ENCODE results near the gene FAM131A.

FAM131A gene

DNA sequence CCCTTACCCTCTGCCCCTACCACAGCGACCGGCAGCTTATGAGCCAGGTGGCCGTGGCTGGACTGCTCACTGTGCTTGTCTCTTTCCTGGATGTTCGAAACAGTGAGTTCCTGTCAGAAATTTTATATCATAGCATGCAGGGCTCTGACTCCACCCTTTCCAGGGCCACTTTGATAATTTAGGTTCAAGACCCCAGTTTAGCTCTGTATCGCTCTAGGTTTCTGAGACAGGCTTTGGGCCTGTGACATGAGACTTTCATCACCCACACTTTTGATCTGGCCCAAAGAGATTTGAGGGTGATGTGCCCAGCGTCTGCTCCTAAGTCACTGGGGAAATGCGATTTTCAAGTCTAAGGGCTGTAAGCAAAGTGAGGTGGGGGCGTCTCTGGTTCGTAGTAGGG, 29.5 kb upstream of the FAM131A start:
- Histone ChIP-seq H3K27me3 (replicated peaks in 2 of 5; ENCODE audit: control insufficient read depth in 4 of 5, insufficient read depth in 5 of 5, low read length in 4 of 5) (no peaks in the 10 kb centered on the region), H3K27ac (ENCODE audit: insufficient read depth in 1 of 2, low read depth in 1 of 2, low read length in 2 of 2, poor library complexity in 1 of 2, severe bottlenecking in 2 of 2) (no peak overlapping the region), H3K4me1 (ENCODE audit: control extremely low read depth in 1 of 4, control insufficient read depth in 4 of 4, insufficient read depth in 4 of 4, low read length in 3 of 4) (no peaks in the 10 kb centered on the region), H3K4me3 (ENCODE audit: control insufficient read depth in 1 of 7, extremely low read depth in 1 of 7, insufficient read depth in 4 of 7, low read depth in 2 of 7, low read length in 6 of 7) (no peak overlapping the region), H3K36me3 (ENCODE audit: control insufficient read depth in 4 of 4, insufficient read depth in 4 of 4, low read length in 3 of 4) (peaks cover 28 to 58% (median 46%) of the 10 kb centered on the region in 4 experiments), H3K9me3 (ENCODE audit: control extremely low read depth in 1 of 5, control insufficient read depth in 4 of 5, insufficient read depth in 2 of 5, low read depth in 1 of 5, low read length in 4 of 5) (no peaks in the 10 kb centered on the region)
- ChIA-PET CTCF (interaction anchor here (0.7 to 2.4 kb wide), 2 partner anchors 38 to 46 kb away, joined by 3 to 9 read pairs; no protein-coding TSS in a partner anchor), POLR2A (no interaction called here)
- WGBS (ENCODE audit: insufficient coverage): 99% methylated on average over 8 of the region's 9 CpGs
- DNase-seq: no peak

DNA sequence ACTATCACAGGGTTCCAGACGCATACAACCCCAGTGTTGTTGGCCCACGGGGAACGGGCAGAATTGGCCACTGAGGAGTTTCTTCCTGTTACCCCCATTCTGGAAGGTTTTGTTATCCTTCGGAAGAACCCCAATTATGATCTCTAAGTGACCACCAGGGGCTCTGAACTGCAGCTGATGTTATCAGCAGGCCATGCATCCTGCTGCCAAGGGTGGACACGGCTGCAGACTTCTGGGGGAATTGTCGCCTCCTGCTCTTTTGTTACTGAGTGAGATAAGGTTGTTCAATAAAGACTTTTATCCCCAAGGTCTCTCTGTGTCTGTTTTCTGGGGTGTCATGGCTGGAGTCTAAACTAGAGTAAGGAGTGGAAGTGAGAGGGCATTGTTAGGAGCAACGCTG, 28.7 kb upstream of the FAM131A start:
- 100% methylated on average over 2 of the region's 7 CpGs for WGBS (ENCODE audit: insufficient coverage)
- ChIA-PET CTCF (no interaction called here), POLR2A (no interaction called here)

GRCh38 chr3:184311633-184312032, 25.8 kb upstream of the FAM131A start:
- peaks cover 15 to 34% (median 24%) of the 10 kb centered on the region in 4 experiments for H3K36me3 ChIP-seq (ENCODE audit: control insufficient read depth in 4 of 4, insufficient read depth in 4 of 4, low read length in 3 of 4)
- CTCF ChIA-PET: interaction anchor here (1.3 to 1.9 kb wide), 5 partner anchors 9 to 25 kb away, joined by 3 to 9 read pairs (median 5); no protein-coding TSS in a partner anchor

More for the DNA sequence above, 28.7 kb upstream of the FAM131A start:
- Histone ChIP-seq H3K4me1 (ENCODE audit: control extremely low read depth in 1 of 4, control insufficient read depth in 4 of 4, insufficient read depth in 4 of 4, low read length in 3 of 4) (no peaks in the 10 kb centered on the region), H3K36me3 (ENCODE audit: control insufficient read depth in 4 of 4, insufficient read depth in 4 of 4, low read length in 3 of 4) (peaks cover 25 to 50% (median 40%) of the 10 kb centered on the region in 4 experiments), H3K27ac (ENCODE audit: insufficient read depth in 1 of 2, low read depth in 1 of 2, low read length in 2 of 2, poor library complexity in 1 of 2, severe bottlenecking in 2 of 2) (peak overlapping the region in 1 of 2 experiments; percentile 43), H3K27me3 (replicated peaks in 2 of 5; ENCODE audit: control insufficient read depth in 4 of 5, insufficient read depth in 5 of 5, low read length in 4 of 5) (no peaks in the 10 kb centered on the region), H3K9me3 (ENCODE audit: control extremely low read depth in 1 of 5, control insufficient read depth in 4 of 5, insufficient read depth in 2 of 5, low read depth in 1 of 5, low read length in 4 of 5) (no peaks in the 10 kb centered on the region), H3K4me3 (ENCODE audit: control insufficient read depth in 1 of 7, extremely low read depth in 1 of 7, insufficient read depth in 4 of 7, low read depth in 2 of 7, low read length in 6 of 7) (no peak overlapping the region)
- DNase-seq: no peak

DNA sequence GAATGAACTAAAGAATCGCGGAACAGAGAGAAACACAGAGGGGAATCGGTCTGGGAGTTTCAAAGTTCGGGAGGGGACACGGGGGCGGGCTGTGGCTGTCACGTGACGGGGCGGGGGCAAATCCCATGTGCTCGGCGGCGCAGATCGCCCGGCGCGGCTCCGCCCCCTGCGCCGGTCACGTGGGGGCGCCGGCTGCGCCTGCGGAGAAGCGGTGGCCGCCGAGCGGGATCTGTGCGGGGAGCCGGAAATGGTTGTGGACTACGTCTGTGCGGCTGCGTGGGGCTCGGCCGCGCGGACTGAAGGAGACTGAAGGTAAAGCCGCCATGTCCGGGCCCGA, 23.1 kb upstream of the FAM131A start, which contains the start of gene EIF4G1:
Gene EIF4G1 (plus strand): TSS at position 244 of the 337 bp plus-strand sequence. CDS start 1,191 bp downstream, outside the sequence.
- WGBS (ENCODE audit: insufficient coverage): 0% methylated on average over 17 of the region's 40 CpGs

More at GRCh38 chr3:184311633-184312032, 25.8 kb upstream of the FAM131A start:
- no peak for DNase-seq
- no peak overlapping the region for H3K4me3 ChIP-seq (ENCODE audit: control insufficient read depth in 1 of 7, extremely low read depth in 1 of 7, insufficient read depth in 4 of 7, low read depth in 2 of 7, low read length in 6 of 7)
- no peaks in the 10 kb centered on the region for H3K9me3 ChIP-seq (ENCODE audit: control extremely low read depth in 1 of 5, control insufficient read depth in 4 of 5, insufficient read depth in 2 of 5, low read depth in 1 of 5, low read length in 4 of 5)
- H3K27ac ChIP-seq (ENCODE audit: insufficient read depth in 1 of 2, low read depth in 1 of 2, low read length in 2 of 2, poor library complexity in 1 of 2, severe bottlenecking in 2 of 2): no peak overlapping the region
- H3K27me3 ChIP-seq (replicated peaks in 2 of 5; ENCODE audit: control insufficient read depth in 4 of 5, insufficient read depth in 5 of 5, low read length in 4 of 5): no peaks in the 10 kb centered on the region
- POLR2A ChIA-PET: no interaction called here
- peaks cover 0 to 20% (median 15%) of the 10 kb centered on the region in 4 experiments for H3K4me1 ChIP-seq (ENCODE audit: control extremely low read depth in 1 of 4, control insufficient read depth in 4 of 4, insufficient read depth in 4 of 4, low read length in 3 of 4)

GRCh38 chr3:184314700-184315542, 22.5 kb upstream of the FAM131A start:
- Histone ChIP-seq H3K36me3 (ENCODE audit: control insufficient read depth in 4 of 4, insufficient read depth in 4 of 4, low read length in 3 of 4) (peaks cover 0 to 33% (median 15%) of the 10 kb centered on the region in 4 experiments), H3K9me3 (ENCODE audit: control extremely low read depth in 1 of 5, control insufficient read depth in 4 of 5, insufficient read depth in 2 of 5, low read depth in 1 of 5, low read length in 4 of 5) (no peaks in the 10 kb centered on the region), H3K27ac (ENCODE audit: insufficient read depth in 1 of 2, low read depth in 1 of 2, low read length in 2 of 2, poor library complexity in 1 of 2, severe bottlenecking in 2 of 2) (peak overlapping the region; percentile 86 to 95), H3K4me1 (ENCODE audit: control extremely low read depth in 1 of 4, control insufficient read depth in 4 of 4, insufficient read depth in 4 of 4, low read length in 3 of 4) (peaks cover 0 to 45% (median 35%) of the 10 kb centered on the region in 4 experiments), H3K27me3 (replicated peaks in 2 of 5; ENCODE audit: control insufficient read depth in 4 of 5, insufficient read depth in 5 of 5, low read length in 4 of 5) (no peaks in the 10 kb centered on the region), H3K4me3 (ENCODE audit: control insufficient read depth in 1 of 7, extremely low read depth in 1 of 7, insufficient read depth in 4 of 7, low read depth in 2 of 7, low read length in 6 of 7) (peak overlapping the region; percentile 35 to 85 (median 70))
- peak; percentile 74 to 92 (median 88) for DNase-seq
- ChIA-PET CTCF (interaction anchor here (1.0 to 2.7 kb wide), 4 partner anchors 9 to 39 kb away, joined by 3 to 13 read pairs (median 5); partner anchors contain the start of gene FAM131A), POLR2A (interaction anchor here (1.4 kb wide), 1 partner anchor 14 kb away, joined by 3 read pairs; no protein-coding TSS in a partner anchor)
- 0% methylated on average over 54 of the region's 89 CpGs for WGBS (ENCODE audit: insufficient coverage)

More for the DNA sequence above, 23.1 kb upstream of the FAM131A start, which contains the start of gene EIF4G1:
- peak within 1 kb of the TSS; percentile 35 to 85 (median 70) for H3K4me3 ChIP-seq (ENCODE audit: control insufficient read depth in 1 of 7, extremely low read depth in 1 of 7, insufficient read depth in 4 of 7, low read depth in 2 of 7, low read length in 6 of 7)
- peak within 1 kb of the TSS; percentile 86 to 95 for H3K27ac ChIP-seq (ENCODE audit: insufficient read depth in 1 of 2, low read depth in 1 of 2, low read length in 2 of 2, poor library complexity in 1 of 2, severe bottlenecking in 2 of 2)
- H3K9me3 ChIP-seq (ENCODE audit: control extremely low read depth in 1 of 5, control insufficient read depth in 4 of 5, insufficient read depth in 2 of 5, low read depth in 1 of 5, low read length in 4 of 5): no peaks in the 10 kb centered on the region
- CTCF ChIA-PET: no interaction called here
- POLR2A ChIA-PET: no interaction called here
- H3K36me3 ChIP-seq (ENCODE audit: control insufficient read depth in 4 of 4, insufficient read depth in 4 of 4, low read length in 3 of 4): peaks cover 0 to 29% (median 15%) of the 10 kb centered on the region in 4 experiments
- peak; percentile 94 to 96 (median 96) for DNase-seq
- H3K4me1 ChIP-seq (ENCODE audit: control extremely low read depth in 1 of 4, control insufficient read depth in 4 of 4, insufficient read depth in 4 of 4, low read length in 3 of 4): peaks cover 0 to 39% (median 29%) of the 10 kb centered on the region in 4 experiments
- no peaks in the 10 kb centered on the region for H3K27me3 ChIP-seq (replicated peaks in 2 of 5; ENCODE audit: control insufficient read depth in 4 of 5, insufficient read depth in 5 of 5, low read length in 4 of 5)

- CTCF ChIA-PET: interaction anchor here (1.0 to 2.7 kb wide), 6 partner anchors 9 to 56 kb away, joined by 3 to 13 read pairs (median 4); partner anchors contain the start of gene FAM131A
- peak overlapping the region; percentile 86 to 95 for H3K27ac ChIP-seq (ENCODE audit: insufficient read depth in 1 of 2, low read depth in 1 of 2, low read length in 2 of 2, poor library complexity in 1 of 2, severe bottlenecking in 2 of 2)
- H3K27me3 ChIP-seq (replicated peaks in 2 of 5; ENCODE audit: control insufficient read depth in 4 of 5, insufficient read depth in 5 of 5, low read length in 4 of 5): no peaks in the 10 kb centered on the region
- peaks cover 0 to 39% (median 16%) of the 10 kb centered on the region in 4 experiments for H3K36me3 ChIP-seq (ENCODE audit: control insufficient read depth in 4 of 4, insufficient read depth in 4 of 4, low read length in 3 of 4)
- WGBS (ENCODE audit: insufficient coverage): 26% methylated on average over 2 of the region's 6 CpGs
- H3K9me3 ChIP-seq (ENCODE audit: control extremely low read depth in 1 of 5, control insufficient read depth in 4 of 5, insufficient read depth in 2 of 5, low read depth in 1 of 5, low read length in 4 of 5): no peaks in the 10 kb centered on the region
- POLR2A ChIA-PET: interaction anchor here (0.6 to 1.4 kb wide), 2 partner anchors 13 to 47 kb away, joined by 3 read pairs; no protein-coding TSS in a partner anchor
- H3K4me1 ChIP-seq (ENCODE audit: control extremely low read depth in 1 of 4, control insufficient read depth in 4 of 4, insufficient read depth in 4 of 4, low read length in 3 of 4): peaks cover 0 to 51% (median 35%) of the 10 kb centered on the region in 4 experiments
- H3K4me3 ChIP-seq (ENCODE audit: control insufficient read depth in 1 of 7, extremely low read depth in 1 of 7, insufficient read depth in 4 of 7, low read depth in 2 of 7, low read length in 6 of 7): peak overlapping the region; percentile 35 to 85 (median 70)
- no peak for DNase-seq
These were observed 21.9 kb upstream of the FAM131A start for GRCh38 chr3:184315543-184315867.

All from common myeloid progenitor, CD34-positive (primary cell).